NOMO-1 (cell line): ENCODE results near the gene MSL3B.

Experiments used
- DNase-seq, 2 experiments: peaks; one replicate each; lab custom pipeline; 2025; ENCODE audit not compliant: unreplicated experiment in 2 of 2; lab: John Stamatoyannopoulos, UW

MSL3B gene

GRCh38 chr2:233835230-233836186 is 32.7 kb downstream of the MSL3B start:
- no peak for DNase-seq

- DNase-seq = no peak
Measured at GRCh38 chr2:233833345-233833744, 34.8 kb downstream of the MSL3B start.

DNA sequence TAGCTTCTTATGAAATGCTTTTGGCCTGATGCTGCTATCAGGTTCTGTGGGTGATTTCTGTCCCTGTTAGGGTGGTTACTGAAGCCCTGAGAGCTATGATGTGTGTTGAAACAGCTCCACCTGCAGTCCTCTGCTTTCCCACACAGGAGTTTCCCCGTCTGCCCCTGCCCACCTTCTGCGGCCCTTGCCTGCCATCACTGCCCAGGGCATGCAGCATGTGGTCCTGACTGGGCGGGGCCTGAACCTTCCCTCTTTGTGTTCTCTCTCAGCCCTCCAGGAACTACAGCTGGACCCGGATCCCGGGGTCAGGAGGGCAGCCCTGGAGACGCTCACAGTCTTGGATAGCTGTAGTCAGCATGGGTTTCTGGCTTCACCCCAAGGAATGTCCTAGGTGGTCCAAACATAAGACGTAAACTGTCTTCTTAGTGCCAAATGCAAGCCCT is 35.3 kb downstream of the MSL3B start:
- DNase-seq = no peak

DNA sequence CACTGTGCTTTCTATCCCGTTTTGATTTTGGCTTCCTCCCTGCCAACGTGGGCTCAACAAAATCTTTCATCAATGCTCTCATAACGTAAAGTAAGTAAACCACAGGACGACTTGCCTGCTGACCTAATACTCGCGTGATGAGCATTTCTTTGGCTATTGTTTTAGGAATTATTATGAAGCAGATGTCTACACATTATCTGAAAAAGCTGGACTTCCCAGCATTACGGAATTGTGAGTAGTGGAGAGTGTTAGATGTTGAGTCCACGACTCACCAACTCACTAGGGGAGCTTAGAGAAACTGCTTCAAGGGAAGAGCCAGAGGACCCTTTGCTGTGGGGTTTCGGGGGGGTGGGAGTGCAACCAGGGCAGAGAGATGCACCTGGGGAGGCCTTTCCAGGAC is 35.8 kb downstream of the MSL3B start:
- DNase-seq = no peak

DNA sequence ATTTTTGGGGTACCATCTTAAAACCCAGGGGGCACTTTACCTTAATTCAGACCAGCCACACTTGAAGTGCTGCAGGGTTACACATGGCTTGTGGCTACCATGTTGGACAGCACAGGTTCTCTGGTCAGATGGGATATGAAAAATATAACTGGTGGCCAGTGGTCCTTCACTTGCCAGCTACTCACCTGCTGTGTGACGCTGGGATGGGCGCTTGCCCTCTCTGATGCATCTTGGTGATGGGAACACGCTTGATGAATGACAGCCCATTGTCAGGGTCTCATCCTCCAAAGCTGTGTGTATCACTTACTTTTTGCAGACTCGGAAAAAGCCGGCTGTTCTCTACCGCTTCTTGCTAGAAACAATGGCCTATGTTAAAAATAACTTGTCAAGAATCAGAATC is 36.3 kb downstream of the MSL3B start:
- DNase-seq = no peak

GRCh38 chr2:233831011-233831721 is 37.0 kb downstream of the MSL3B start:
- no peak for DNase-seq

DNA sequence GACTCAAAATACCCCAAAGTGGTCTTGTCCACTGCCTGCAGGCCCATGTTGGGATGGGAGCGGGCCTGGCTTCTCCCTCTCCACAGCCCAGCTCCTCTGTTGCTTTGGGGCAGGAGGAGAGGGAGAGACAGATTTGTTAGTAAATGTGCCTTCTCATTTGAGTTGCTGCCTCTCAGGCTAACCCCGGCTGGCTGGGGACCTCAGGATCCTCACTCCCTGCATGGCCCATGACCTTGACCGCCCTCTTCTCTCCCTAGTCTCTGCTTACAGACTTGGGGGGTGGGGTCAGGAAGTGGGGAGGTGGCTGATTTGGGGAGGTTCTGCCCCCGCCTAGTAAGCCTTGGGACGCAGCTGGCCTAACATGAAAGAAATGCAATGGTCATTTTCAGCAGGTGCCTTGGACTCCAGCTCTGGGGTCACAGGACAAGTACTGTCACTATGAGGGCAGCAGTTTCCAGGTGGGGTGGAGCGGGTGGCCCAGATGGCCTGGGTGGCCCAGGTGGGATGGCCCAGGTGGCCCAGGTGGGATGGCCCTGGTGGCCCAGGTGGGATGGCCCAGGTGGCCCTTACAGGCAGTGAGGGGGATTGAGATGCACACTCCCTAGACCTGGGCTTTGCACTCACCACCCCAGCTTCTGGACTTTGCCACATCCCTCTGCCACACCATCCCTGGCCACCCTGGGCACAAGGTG is 37.9 kb downstream of the MSL3B start:
- no peak for DNase-seq

GRCh38 chr2:233829193-233830110 is 38.7 kb downstream of the MSL3B start:
- no peak for DNase-seq

- DNase-seq = no peak
Measured at GRCh38 chr2:233828546-233829192, 39.5 kb downstream of the MSL3B start.

DNA sequence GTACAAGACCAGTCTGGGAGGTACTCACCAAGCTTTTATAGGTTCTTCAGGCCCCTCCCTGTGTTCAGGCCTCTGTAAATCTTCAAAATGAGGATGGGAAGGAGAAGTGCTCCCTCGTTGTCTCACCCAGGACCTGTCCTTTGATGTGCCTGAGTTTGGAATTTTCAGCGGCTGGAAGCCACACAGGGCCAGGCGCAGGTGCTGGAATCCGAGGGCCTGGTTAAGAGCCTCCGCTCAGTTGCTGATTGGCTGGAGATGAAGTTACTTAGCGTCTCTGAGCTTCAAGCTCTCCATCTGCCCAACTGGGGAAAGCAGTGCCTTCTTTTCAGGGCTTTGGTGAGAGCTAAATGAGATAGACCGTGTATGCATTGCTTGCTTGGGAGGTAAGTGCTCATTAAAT is 43.8 kb downstream of the MSL3B start:
- no peak for DNase-seq

DNA sequence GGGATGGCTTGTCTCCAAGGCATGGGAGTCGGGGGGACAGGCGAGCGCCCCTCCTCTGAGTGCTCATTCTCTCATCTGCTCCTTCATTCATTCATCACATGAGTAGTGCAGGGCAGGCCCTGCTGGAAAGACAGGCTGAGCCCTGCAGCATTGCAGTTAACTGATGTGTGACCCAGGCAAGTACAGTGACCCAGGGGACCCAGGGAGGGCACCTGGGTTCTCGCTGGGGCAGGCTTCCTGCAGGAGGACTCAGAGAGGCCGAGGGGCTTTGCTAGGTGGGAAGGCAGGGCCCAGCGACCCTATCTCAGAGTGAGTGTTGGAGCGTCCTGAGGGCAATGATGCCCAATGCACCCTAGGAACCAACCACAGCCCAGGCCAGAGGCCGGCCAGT is 44.5 kb downstream of the MSL3B start:
- no peak for DNase-seq

- DNase-seq = no peak
Measured at GRCh38 chr2:233822781-233823730, 45.1 kb downstream of the MSL3B start.

GRCh38 chr2:233822101-233822771 is 46.0 kb downstream of the MSL3B start:
- no peak for DNase-seq

GRCh38 chr2:233821709-233822100 is 46.5 kb downstream of the MSL3B start:
- DNase-seq = no peak

GRCh38 chr2:233821196-233821595 is 47.0 kb downstream of the MSL3B start:
- no peak for DNase-seq

DNA sequence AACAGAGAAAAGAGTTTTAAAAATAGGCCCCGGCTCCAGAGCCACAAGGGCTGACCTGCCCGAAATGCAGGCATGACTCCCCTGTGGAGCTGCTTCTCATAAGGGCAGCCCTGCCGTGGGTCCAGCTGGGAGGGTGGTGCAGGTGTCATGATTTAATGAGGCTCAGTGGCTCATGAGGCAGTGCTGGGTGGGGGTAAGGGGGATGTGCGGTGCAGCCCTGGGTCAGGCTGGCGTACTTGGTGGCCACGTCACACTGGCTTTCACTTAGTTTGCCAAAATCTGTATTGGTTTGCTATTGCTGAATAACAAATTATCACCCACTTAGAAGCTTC is 47.4 kb downstream of the MSL3B start:
- no peak for DNase-seq

GRCh38 chr2:233819884-233820773 is 48.1 kb downstream of the MSL3B start:
- no peak for DNase-seq
